Heart left ventricle (tissue), 13 donors: Measurements from ENCODE around the gene FAXDC2.

Experiments
- CTCF ChIP-seq, 12 donors: fragments of 200-600 bp; sonication (generic) in 4 of 12; IDR thresholded peaks; one replicate each; pipeline versions ENCODE4 v1.5.0 to v1.8.0; 2018 to 2022; ENCODE audit warnings: antibody characterized with exemption in 12 of 12, mild to moderate bottlenecking in 5 of 12
- POLR2A ChIP-seq, 2 donors: fragments of 450-650 bp; IDR thresholded peaks; one replicate each; pipeline ENCODE4 v1.6.1; 2017; ENCODE audit warnings: antibody characterized with exemption in 2 of 2, mild to moderate bottlenecking in 2 of 2, moderate library complexity in 2 of 2
- donor health status: ischemic (EF 13 %, LVEDD 7.1; RV severe dilation, severe dysfunction).
- donor health status: DM: no; HTN: yes; CAD: no.
- donor health status: DM: no; HTN: no; CAD: no.
- donor health status: ischemic (EF 25% LVEDD 6.9; RV normal size, moderate dysfunction).
- donor health status: ischemic (EF 25% LVEDD 5.7; RV mildly dilated, moderate dysfunction).
- donor health status: ischemic (EF 35%, LVEDD 5.7; RV mildly dilated, moderate dysfunction).
- donor health status: nonischemic (EF 11% LVEDD 7.7; RV severe dilation, severe dysfunction).
- donor health status: DM: yes; HTN: yes; CAD: no.
- donor health status: PGD.
- donor health status: ischemic (EF 29% LVEDD 5.4; RV normal size, mild dysfunction).
- donor health status: nonischemic (EF 23%, LVEDD 6.1; RV moderate dilation, normal function).

GRCh38 chr5:154860123-154860522 lies 9.7 kb upstream of the FAXDC2 start:
- TF ChIP-seq CTCF (IDR thresholded peaks at IDR 0.05): no peak
- no peak for TF ChIP-seq POLR2A (IDR thresholded peaks at IDR 0.05)
